Common myeloid progenitor, CD34-positive (primary cell): ENCODE data around the gene VSNL1.
A peak's percentile ranks its signal among the peaks of the same experiment; 100 is the strongest.

ENCODE experiments used
- CTCF ChIA-PET: fragments of 350-600 bp; sonication (Branson Sonifier 250); formaldehyde crosslinking; loops from one replicate; lab custom pipeline; 2021; ENCODE audit warnings: antibody characterized with exemption; lab: Charles Lee
- POLR2A ChIA-PET: fragments of 350-600 bp; sonication (Branson Sonifier 250); formaldehyde crosslinking; loops from one replicate; lab custom pipeline; 2021; ENCODE audit warnings: antibody characterized with exemption; lab: Charles Lee
- DNase-seq, 3 donors: peaks; one replicate each; pipeline versions ENCODE4 v3.0.0 to v3.0.0-alpha.2; 2013
- H3K27ac ChIP-seq, 2 experiments: 1 replicate in 1 of 2; 2 replicates in 1 of 2; pipeline ENCODE4 v1.7.0; 2013; ENCODE audit warnings: inconsistent platforms in 2 of 2, low read length in 2 of 2, mild to moderate bottlenecking in 2 of 2, low read depth in 1 of 2, moderate library complexity in 1 of 2; ENCODE audit not compliant: severe bottlenecking in 2 of 2, insufficient read depth in 1 of 2, poor library complexity in 1 of 2
- H3K27me3 ChIP-seq, 5 experiments: replicated peaks in 2 of 5; 1 replicate in 3 of 5; 2 replicates in 2 of 5; pipeline versions ENCODE4 v1.6.1 to v1.7.0; 2013; ENCODE audit warnings: low read length in 4 of 5, mild to moderate bottlenecking in 2 of 5, moderate library complexity in 2 of 5, inconsistent platforms in 1 of 5; ENCODE audit not compliant: insufficient read depth in 5 of 5, control insufficient read depth in 4 of 5
- H3K36me3 ChIP-seq, 4 experiments: 1 replicate in 2 of 4; 2 replicates in 2 of 4; pipeline versions ENCODE4 v1.6.1 to v1.7.0; 2013; ENCODE audit warnings: low read length in 3 of 4, control low read depth in 1 of 4, mild to moderate bottlenecking in 1 of 4; ENCODE audit not compliant: control insufficient read depth in 4 of 4, insufficient read depth in 4 of 4
- H3K4me1 ChIP-seq, 4 experiments: 1 replicate in 3 of 4; 2 replicates in 1 of 4; pipeline versions ENCODE4 v1.6.1 to v1.7.1; 2013; ENCODE audit warnings: low read length in 3 of 4, mild to moderate bottlenecking in 3 of 4, control low read depth in 1 of 4, inconsistent platforms in 1 of 4, moderate library complexity in 1 of 4; ENCODE audit not compliant: control insufficient read depth in 4 of 4, insufficient read depth in 4 of 4; ENCODE audit errors: control extremely low read depth in 1 of 4
- H3K4me3 ChIP-seq, 7 experiments: 1 replicate in 4 of 7; 2 replicates in 3 of 7; pipeline versions ENCODE4 v1.5.1 to v1.7.0; 2013; ENCODE audit warnings: mild to moderate bottlenecking in 7 of 7, low read length in 6 of 7, moderate library complexity in 6 of 7, inconsistent platforms in 2 of 7, low read depth in 2 of 7, control low read depth in 1 of 7; ENCODE audit not compliant: insufficient read depth in 4 of 7, control insufficient read depth in 1 of 7; ENCODE audit errors: extremely low read depth in 1 of 7
- H3K9me3 ChIP-seq, 5 experiments: 1 replicate in 4 of 5; 2 replicates in 1 of 5; pipeline versions ENCODE4 v1.6.1 to v1.7.1; 2013; ENCODE audit warnings: low read length in 4 of 5, mild to moderate bottlenecking in 2 of 5, inconsistent platforms in 1 of 5, low read depth in 1 of 5, moderate library complexity in 1 of 5; ENCODE audit not compliant: control insufficient read depth in 4 of 5, insufficient read depth in 2 of 5; ENCODE audit errors: control extremely low read depth in 1 of 5
- WGBS: methylation state at CpG from one replicate; pipeline ENCODE4 v1.1.5; 2013; ENCODE audit not compliant: insufficient coverage; 5-methylcytosine and 5-hydroxymethylcytosine counted together

The VSNL1 gene

GRCh38 chr2:17518212-17519154, 22.0 kb upstream of the VSNL1 start, which contains the start of gene RAD51AP2:
RAD51AP2 (minus strand) TSS chr2:17518440; CDS start chr2:17518415, 25 bp downstream.
- CTCF ChIA-PET: no interaction called here
- POLR2A ChIA-PET: no interaction called here
- H3K9me3 ChIP-seq: no peaks in the 10 kb centered on the region
- H3K27me3 ChIP-seq: peaks cover 6 to 56% (median 16%) of the 10 kb centered on the region in 5 experiments
- H3K4me3 ChIP-seq: peak within 1 kb of the TSS in 3 of 7 experiments; percentile 19 to 52 (median 19)
- no peaks in the 10 kb centered on the region for H3K36me3 ChIP-seq
- H3K4me1 ChIP-seq: peaks cover 0 to 4% (median 1%) of the 10 kb centered on the region in 4 experiments
- DNase-seq: peak in 1 of 3 donors; percentile 23
- H3K27ac ChIP-seq: peak within 1 kb of the TSS in 1 of 2 experiments; percentile 5
- 3% methylated on average over 18 of the region's 38 CpGs for WGBS

GRCh38 chr2:17519486-17519885, 21.0 kb upstream of the VSNL1 start:
- H3K36me3 ChIP-seq: no peaks in the 10 kb centered on the region
- peaks cover 6 to 59% (median 17%) of the 10 kb centered on the region in 5 experiments for H3K27me3 ChIP-seq
- ChIA-PET CTCF (no interaction called here), POLR2A (no interaction called here)
- H3K9me3 ChIP-seq: no peaks in the 10 kb centered on the region
- H3K4me1 ChIP-seq: peaks cover 0 to 4% (median 1%) of the 10 kb centered on the region in 4 experiments
- H3K4me3 ChIP-seq: no peak overlapping the region
- H3K27ac ChIP-seq: no peak overlapping the region
- DNase-seq: no peak

GRCh38 chr2:17520761-17521160, 19.7 kb upstream of the VSNL1 start:
- H3K36me3 ChIP-seq: no peaks in the 10 kb centered on the region
- no peak overlapping the region for H3K4me3 ChIP-seq
- peaks cover 6 to 62% (median 17%) of the 10 kb centered on the region in 5 experiments for H3K27me3 ChIP-seq
- H3K27ac ChIP-seq: no peak overlapping the region
- DNase-seq: no peak
- no peaks in the 10 kb centered on the region for H3K9me3 ChIP-seq
- peaks cover 0 to 4% (median 1%) of the 10 kb centered on the region in 4 experiments for H3K4me1 ChIP-seq
- 50% methylated on average over 1 of the region's 2 CpGs for WGBS
- POLR2A ChIA-PET: no interaction called here
- CTCF ChIA-PET: no interaction called here

GRCh38 chr2:17521621-17522020, 18.9 kb upstream of the VSNL1 start:
- no peak overlapping the region for H3K27ac ChIP-seq
- no peaks in the 10 kb centered on the region for H3K36me3 ChIP-seq
- H3K4me3 ChIP-seq: no peak overlapping the region
- CTCF ChIA-PET: no interaction called here
- 100% methylated on average over 1 of the region's 2 CpGs for WGBS
- no peak for DNase-seq
- H3K9me3 ChIP-seq: no peaks in the 10 kb centered on the region
- H3K27me3 ChIP-seq: peaks cover 6 to 63% (median 17%) of the 10 kb centered on the region in 5 experiments
- POLR2A ChIA-PET: no interaction called here
- peaks cover 0 to 4% (median 1%) of the 10 kb centered on the region in 4 experiments for H3K4me1 ChIP-seq

- ChIA-PET CTCF (no interaction called here), POLR2A (no interaction called here)
- WGBS: 91% methylated on average over 2 of the region's 6 CpGs
These were observed 18.2 kb upstream of the VSNL1 start for GRCh38 chr2:17522303-17522702.

GRCh38 chr2:17529771-17530170, 10.7 kb upstream of the VSNL1 start:
- Histone ChIP-seq H3K9me3 (no peaks in the 10 kb centered on the region), H3K27me3 (peaks cover 2 to 54% (median 10%) of the 10 kb centered on the region in 5 experiments), H3K4me3 (no peak overlapping the region), H3K36me3 (no peaks in the 10 kb centered on the region), H3K27ac (no peak overlapping the region), H3K4me1 (no peaks in the 10 kb centered on the region)
- no peak for DNase-seq
- CTCF ChIA-PET: no interaction called here
- POLR2A ChIA-PET: no interaction called here
- WGBS: 100% methylated on average over 2 of the region's 2 CpGs

More at GRCh38 chr2:17522303-17522702, 18.2 kb upstream of the VSNL1 start:
- no peak for DNase-seq
- H3K27ac ChIP-seq: no peak overlapping the region
- H3K36me3 ChIP-seq: no peaks in the 10 kb centered on the region
- H3K4me3 ChIP-seq: no peak overlapping the region
- no peaks in the 10 kb centered on the region for H3K9me3 ChIP-seq
- H3K4me1 ChIP-seq: peaks cover 0 to 4% (median 1%) of the 10 kb centered on the region in 4 experiments
- peaks cover 6 to 62% (median 17%) of the 10 kb centered on the region in 5 experiments for H3K27me3 ChIP-seq

- CTCF ChIA-PET: no interaction called here
- WGBS: no CpG with 5 or more reads among the region's 2 CpGs
- no peak overlapping the region for H3K27ac ChIP-seq
- no peak overlapping the region for H3K4me3 ChIP-seq
- peaks cover 11 to 69% (median 30%) of the 10 kb centered on the region in 5 experiments for H3K27me3 ChIP-seq
- H3K4me1 ChIP-seq: peaks cover 1 to 6% (median 3%) of the 10 kb centered on the region in 4 experiments
- no peak for DNase-seq
- H3K36me3 ChIP-seq: no peaks in the 10 kb centered on the region
- POLR2A ChIA-PET: no interaction called here
- no peaks in the 10 kb centered on the region for H3K9me3 ChIP-seq
These were observed 7.0 kb upstream of the VSNL1 start for GRCh38 chr2:17533546-17533945.
